Measurements from ENCODE around the gene GLT1D1.

The GLT1D1 gene

GRCh38 chr12:128944956-128945355 is 91.7 kb downstream of the GLT1D1 start:
- no peak for TF ChIP-seq TAF1 (IDR thresholded peaks at IDR 0.05; ENCODE audit: borderline replicate concordance, insufficient read depth, low read length)
- no peak for TF ChIP-seq POLR2AphosphoS5 (IDR thresholded peaks at IDR 0.05; ENCODE audit: low read depth, low read length)
- TF ChIP-seq SIN3A (IDR thresholded peaks at IDR 0.05; ENCODE audit: borderline replicate concordance, insufficient read depth, low read length) = no peak
- TF ChIP-seq, protein P1, sequence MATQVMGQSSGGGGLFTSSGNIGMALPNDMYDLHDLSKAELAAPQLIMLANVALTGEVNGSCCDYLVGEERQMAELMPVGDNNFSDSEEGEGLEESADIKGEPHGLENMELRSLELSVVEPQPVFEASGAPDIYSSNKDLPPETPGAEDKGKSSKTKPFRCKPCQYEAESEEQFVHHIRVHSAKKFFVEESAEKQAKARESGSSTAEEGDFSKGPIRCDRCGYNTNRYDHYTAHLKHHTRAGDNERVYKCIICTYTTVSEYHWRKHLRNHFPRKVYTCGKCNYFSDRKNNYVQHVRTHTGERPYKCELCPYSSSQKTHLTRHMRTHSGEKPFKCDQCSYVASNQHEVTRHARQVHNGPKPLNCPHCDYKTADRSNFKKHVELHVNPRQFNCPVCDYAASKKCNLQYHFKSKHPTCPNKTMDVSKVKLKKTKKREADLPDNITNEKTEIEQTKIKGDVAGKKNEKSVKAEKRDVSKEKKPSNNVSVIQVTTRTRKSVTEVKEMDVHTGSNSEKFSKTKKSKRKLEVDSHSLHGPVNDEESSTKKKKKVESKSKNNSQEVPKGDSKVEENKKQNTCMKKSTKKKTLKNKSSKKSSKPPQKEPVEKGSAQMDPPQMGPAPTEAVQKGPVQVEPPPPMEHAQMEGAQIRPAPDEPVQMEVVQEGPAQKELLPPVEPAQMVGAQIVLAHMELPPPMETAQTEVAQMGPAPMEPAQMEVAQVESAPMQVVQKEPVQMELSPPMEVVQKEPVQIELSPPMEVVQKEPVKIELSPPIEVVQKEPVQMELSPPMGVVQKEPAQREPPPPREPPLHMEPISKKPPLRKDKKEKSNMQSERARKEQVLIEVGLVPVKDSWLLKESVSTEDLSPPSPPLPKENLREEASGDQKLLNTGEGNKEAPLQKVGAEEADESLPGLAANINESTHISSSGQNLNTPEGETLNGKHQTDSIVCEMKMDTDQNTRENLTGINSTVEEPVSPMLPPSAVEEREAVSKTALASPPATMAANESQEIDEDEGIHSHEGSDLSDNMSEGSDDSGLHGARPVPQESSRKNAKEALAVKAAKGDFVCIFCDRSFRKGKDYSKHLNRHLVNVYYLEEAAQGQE (IDR thresholded peaks at IDR 0.05; ENCODE audit: insufficient read depth in 1 of 2, low read depth in 2 of 2, low read length in 2 of 2) = no peak
- TF ChIP-seq FOXP2 (optimal IDR thresholded peaks at IDR 0.05; ENCODE audit: borderline replicate concordance, extremely low read depth, extremely low read length, insufficient read depth) = no peak

- TF ChIP-seq SIN3A (IDR thresholded peaks at IDR 0.05; ENCODE audit: borderline replicate concordance, insufficient read depth, low read length) = no peak
Observed at GRCh38 chr12:128947209-128947608, 93.9 kb downstream of the GLT1D1 start.

GRCh38 chr12:128949086-128949485 is 95.8 kb downstream of the GLT1D1 start:
- TF ChIP-seq TAF1 (IDR thresholded peaks at IDR 0.05; ENCODE audit: borderline replicate concordance, insufficient read depth, low read length) (no peak), POLR2AphosphoS5 (IDR thresholded peaks at IDR 0.05; ENCODE audit: low read depth, low read length) (no peak), SIN3A (IDR thresholded peaks at IDR 0.05; ENCODE audit: borderline replicate concordance, insufficient read depth, low read length) (no peak), FOXP2 (optimal IDR thresholded peaks at IDR 0.05; ENCODE audit: borderline replicate concordance, extremely low read depth, extremely low read length, insufficient read depth) (no peak)
- TF ChIP-seq, protein P1 (IDR thresholded peaks at IDR 0.05; ENCODE audit: insufficient read depth in 1 of 2, low read depth in 2 of 2, low read length in 2 of 2) = no peak

DNA sequence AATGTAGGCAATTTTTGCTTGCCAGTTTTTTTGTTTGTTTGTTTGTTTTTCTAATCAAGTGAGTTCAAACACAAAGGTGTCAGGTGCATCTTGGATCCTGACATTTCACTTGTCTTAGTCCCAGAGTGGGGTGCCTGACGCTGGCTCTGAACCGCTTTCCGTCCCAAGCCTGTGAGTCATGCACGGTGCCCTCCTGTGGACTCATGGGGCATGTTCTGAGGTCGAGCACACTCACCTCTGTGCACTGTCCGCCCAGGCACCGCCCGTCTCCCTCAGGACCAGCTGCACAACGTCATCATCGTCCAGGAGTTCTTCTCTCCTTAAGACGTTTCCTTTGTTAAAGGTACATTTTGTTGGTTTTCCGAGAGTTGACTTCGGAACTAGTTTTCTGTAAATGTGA is 98.2 kb downstream of the GLT1D1 start:
- no peak for TF ChIP-seq SIN3A (IDR thresholded peaks at IDR 0.05; ENCODE audit: borderline replicate concordance, insufficient read depth, low read length)
- no peak for TF ChIP-seq TAF1 (IDR thresholded peaks at IDR 0.05; ENCODE audit: borderline replicate concordance, insufficient read depth, low read length)
- no peak for TF ChIP-seq FOXP2 (optimal IDR thresholded peaks at IDR 0.05; ENCODE audit: borderline replicate concordance, extremely low read depth, extremely low read length, insufficient read depth)
- no peak for TF ChIP-seq POLR2AphosphoS5 (IDR thresholded peaks at IDR 0.05; ENCODE audit: low read depth, low read length)
- TF ChIP-seq, protein P1 (IDR thresholded peaks at IDR 0.05; ENCODE audit: insufficient read depth in 1 of 2, low read depth in 2 of 2, low read length in 2 of 2) = no peak

DNA sequence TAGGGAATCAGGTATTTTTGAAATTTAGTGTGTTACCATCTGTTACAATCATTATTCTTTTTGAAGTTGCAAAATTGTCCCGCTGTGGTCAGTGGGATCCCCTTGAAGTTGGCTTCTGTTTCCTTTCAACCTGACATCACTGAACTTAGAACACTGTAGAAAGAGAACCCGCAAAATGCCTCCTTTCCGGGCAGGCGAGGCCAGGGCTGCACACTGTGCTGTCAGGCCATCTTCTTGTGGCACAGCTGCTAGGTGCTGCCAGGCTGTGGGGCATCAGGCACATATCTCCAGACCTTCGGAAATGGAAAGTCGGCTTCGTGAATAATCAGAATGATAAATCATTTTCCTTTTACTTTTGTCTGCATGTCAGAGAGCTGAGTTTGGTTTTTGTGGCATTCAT is 103.5 kb downstream of the GLT1D1 start:
- no peak for TF ChIP-seq TAF1 (IDR thresholded peaks at IDR 0.05; ENCODE audit: borderline replicate concordance, insufficient read depth, low read length)
- TF ChIP-seq, protein P1 (IDR thresholded peaks at IDR 0.05; ENCODE audit: insufficient read depth in 1 of 2, low read depth in 2 of 2, low read length in 2 of 2) = no peak
- TF ChIP-seq FOXP2 (optimal IDR thresholded peaks at IDR 0.05; ENCODE audit: borderline replicate concordance, extremely low read depth, extremely low read length, insufficient read depth) = no peak
- TF ChIP-seq POLR2AphosphoS5 (IDR thresholded peaks at IDR 0.05; ENCODE audit: low read depth, low read length) = no peak
- TF ChIP-seq SIN3A (IDR thresholded peaks at IDR 0.05; ENCODE audit: borderline replicate concordance, insufficient read depth, low read length) = no peak

Measured in PFSK-1 (cell line).